OCI-LY7 (cell line): ENCODE measurements around the gene HOXA10. TPM values are rescaled to one million over a fixed set of nuclear protein-coding genes. Genes with fewer than 3 reads are reported as not detected.

Experiments used
- BruUV-seq: library from RNA; stranded (reverse); fragments of 400-500 nt; replicated peaks from 2 replicates; lab custom pipeline; 2021; lab: Mats Ljungman, UMichigan
- CTCF ChIA-PET: fragments of 300-600 bp; sonication (Branson Sonifier 250); formaldehyde crosslinking; loops from one replicate; lab custom pipeline; 2022; ENCODE audit warnings: antibody characterized with exemption; ENCODE audit not compliant: unreplicated experiment; lab: Charles Lee
- POLR2A ChIA-PET: fragments of 300-600 bp; sonication (Branson Sonifier 250); formaldehyde crosslinking; loops from one replicate; lab custom pipeline; 2022; ENCODE audit warnings: antibody characterized with exemption; lab: Charles Lee
- DNase-seq: peaks from one replicate; pipeline ENCODE4 v3.0.0-alpha.2; 2015; ENCODE audit warnings: low spot score
- H2AFZ ChIP-seq: fragments of 200-600 bp; sonication (generic), shearing (Covaris generic); 2 replicates; pipeline ENCODE4 v1.6.1; 2014; ENCODE audit warnings: mild to moderate bottlenecking, antibody characterized with exemption, low read length, moderate library complexity
- H3K27ac ChIP-seq: fragments of 200-600 bp; sonication (generic); 2 replicates; pipeline ENCODE4 v1.5.1; 2014; ENCODE audit warnings: mixed run types, low read depth, mild to moderate bottlenecking, moderate library complexity, low read length, inconsistent platforms; ENCODE audit not compliant: poor library complexity, severe bottlenecking
- H3K36me3 ChIP-seq: fragments of 200-600 bp; sonication (generic); 2 replicates; pipeline ENCODE4 v1.6.1; 2014; ENCODE audit warnings: mild to moderate bottlenecking, antibody characterized with exemption, low read length, moderate library complexity, mixed read lengths; ENCODE audit not compliant: insufficient read depth
- H3K4me1 ChIP-seq: fragments of 200-600 bp; sonication (generic); 2 replicates; pipeline ENCODE4 v1.5.1; 2014; ENCODE audit warnings: mild to moderate bottlenecking, low read length; ENCODE audit not compliant: insufficient read depth, poor library complexity, severe bottlenecking
- H3K4me2 ChIP-seq: fragments of 200-600 bp; sonication (generic); 2 replicates; pipeline ENCODE4 v1.6.1; 2014; ENCODE audit warnings: mild to moderate bottlenecking, low read length
- H3K4me3 ChIP-seq: fragments of 200-600 bp; sonication (generic); 2 replicates; pipeline ENCODE4 v1.5.1; 2014; ENCODE audit warnings: mild to moderate bottlenecking, low read depth, low read length; ENCODE audit not compliant: poor library complexity, severe bottlenecking
- H3K79me2 ChIP-seq: fragments of 200-600 bp; sonication (generic); 2 replicates; pipeline ENCODE4 v1.6.1; 2016; ENCODE audit warnings: low read depth, mild to moderate bottlenecking, low read length, moderate library complexity, mixed read lengths; ENCODE audit not compliant: insufficient read depth
- H3K9me2 ChIP-seq: fragments of 200-600 bp; sonication (generic); 2 replicates; pipeline ENCODE4 v1.6.1; 2016; ENCODE audit warnings: mild to moderate bottlenecking, low read length, mixed read lengths; ENCODE audit not compliant: insufficient read depth
- H3K9me3 ChIP-seq: fragments of 200-600 bp; sonication (generic); 2 replicates; pipeline ENCODE4 v1.6.1; 2014; ENCODE audit warnings: mild to moderate bottlenecking, mixed run types, low read length, mixed read lengths
- H4K20me1 ChIP-seq: fragments of 200-600 bp; sonication (generic); 2 replicates; pipeline ENCODE4 v1.6.1; 2014; ENCODE audit warnings: mild to moderate bottlenecking, antibody characterized with exemption, low read length, moderate library complexity, mixed read lengths; ENCODE audit not compliant: insufficient read depth
- CTCF ChIP-seq: fragments of 200-600 bp; sonication (generic); conservative IDR thresholded peaks from 2 replicates; pipeline ENCODE4 v1.5.1; 2014; ENCODE audit warnings: mild to moderate bottlenecking, antibody characterized with exemption, low read length, moderate library complexity, mixed read lengths
- EZH2phosphoT487 ChIP-seq: fragments of 200-600 bp; sonication (generic); IDR thresholded peaks from 2 replicates; pipeline ENCODE4 v1.6.1; 2018; ENCODE audit warnings: low read depth, borderline replicate concordance, mild to moderate bottlenecking, mixed run types, antibody characterized with exemption, low read length, moderate library complexity, mixed read lengths
- intact Hi-C: fragments of 100-400 bp; cut with micrococcal nuclease; formaldehyde crosslinking; loops from one replicate; pipeline ENCODE4 v1.10.0; 2022; ENCODE audit not compliant: unreplicated experiment
- microRNA-seq: library from miRNA; unstranded; fragments of <30 nt; microRNA quantifications from one replicate; pipeline ENCODE4 v1.2.0, GENCODE V29; 2022; ENCODE audit warnings: borderline replicate concordance
- small RNA-seq: library from RNA; depleted of rRNA; stranded (forward); fragments of <200 nt; gene quantifications from one replicate; pipeline ENCODE3, GENCODE V24; 2014
- total RNA-seq, 2 experiments: library from RNA; depleted of rRNA in 1 of 2; stranded (reverse); fragments of >200 nt in 1 of 2; shearing (Covaris generic) in 1 of 2; gene quantifications; 2 replicates each; pipeline ENCODE4 v1.2.3, GENCODE V29; 2014 to 2022

Gene HOXA10
- total RNA-seq, 2 experiments from 2014 or later, result not detected

- BruUV-seq, result no TSS peak
- no peak overlapping the region for H3K4me3 ChIP-seq
- no peak for TF ChIP-seq CTCF
- no peak for TF ChIP-seq EZH2phosphoT487
- no peaks in the 10 kb centered on the region for H3K4me1 ChIP-seq
- no peaks in the 10 kb centered on the region for H3K9me2 ChIP-seq
- intact Hi-C loops, result no loop called here
- DNase-seq, result no peak
- H3K4me2 ChIP-seq, result no peak overlapping the region
- no peaks in the 10 kb centered on the region for H3K79me2 ChIP-seq
- H4K20me1 ChIP-seq, result no peaks in the 10 kb centered on the region
- no peak overlapping the region for H3K27ac ChIP-seq
- H3K9me3 ChIP-seq, result no peaks in the 10 kb centered on the region
- H2AFZ ChIP-seq, result no peak overlapping the region
- CTCF ChIA-PET, result no interaction called here
- H3K36me3 ChIP-seq, result no peaks in the 10 kb centered on the region
- POLR2A ChIA-PET, result no interaction called here
Measured at GRCh38 chr7:27121684-27122076, 52.4 kb downstream of the HOXA10 start.

Small RNAs within 50 kb of the gene (microRNA-seq; reads per million reads assigned to microRNA genes)
- gene MIR196B, result not detected

Small RNAs within 50 kb of the gene (small RNA-seq; reads per million reads assigned to genes)
- gene AC004080.5, result not detected
- gene RF02140, result not detected
- gene RF02141, result not detected

Other genes with a start within 250 kb of the HOXA10 start
- 1.6 and 3.0 TPM in 2 replicates for gene HOXA1, start 78.3 kb downstream of the HOXA10 start, total RNA-seq (2014; rRNA removed; shearing (Covaris generic))
- 7.2 and 8.2 TPM in 2 replicates for gene HOXA1, start 78.3 kb downstream of the HOXA10 start, total RNA-seq (2022)
- gene HOXA2, start 71.6 kb downstream of the HOXA10 start, total RNA-seq (2014; rRNA removed; shearing (Covaris generic)), result 0.25 TPM in 1 of 2 replicates, not detected in the other
- gene HOXA2, start 71.6 kb downstream of the HOXA10 start, total RNA-seq (2022), result 0.42 TPM in 1 of 2 replicates, not detected in the other
- gene HOXA4, start 43.6 kb downstream of the HOXA10 start, total RNA-seq (2014; rRNA removed; shearing (Covaris generic)), result 0.75 TPM in 1 of 2 replicates, not detected in the other
- 1.6 and 2.0 TPM in 2 replicates for gene HOXA4, start 43.6 kb downstream of the HOXA10 start, total RNA-seq (2022)
- gene HOXA5, start 30.6 kb downstream of the HOXA10 start, total RNA-seq (2014; rRNA removed; shearing (Covaris generic)), result 3.4 and 17.5 TPM in 2 replicates
- gene HOXA5, start 30.6 kb downstream of the HOXA10 start, total RNA-seq (2022), result 7.4 and 7.9 TPM in 2 replicates
- 4.1 and 6.7 TPM in 2 replicates for gene HOXA6, start 26.5 kb downstream of the HOXA10 start, total RNA-seq (2014; rRNA removed; shearing (Covaris generic))
- 10.2 and 12.0 TPM in 2 replicates for gene HOXA6, start 26.5 kb downstream of the HOXA10 start, total RNA-seq (2022)
- 0.41 TPM in 1 of 2 replicates, not detected in the other for gene HOXA3, start 21.7 kb downstream of the HOXA10 start, total RNA-seq (2014; rRNA removed; shearing (Covaris generic))
- 2.6 and 2.7 TPM in 2 replicates for gene HOXA3, start 21.7 kb downstream of the HOXA10 start, total RNA-seq (2022)
- 4.1 and 6.0 TPM in 2 replicates for gene HOXA7, start 17.6 kb downstream of the HOXA10 start, total RNA-seq (2014; rRNA removed; shearing (Covaris generic))
- 0.42 and 1.2 TPM in 2 replicates for gene HOXA7, start 17.6 kb downstream of the HOXA10 start, total RNA-seq (2022)
- not detected in 2 replicates for gene HOXA9, start 8.8 kb downstream of the HOXA10 start, total RNA-seq (2014; rRNA removed; shearing (Covaris generic))
- gene HOXA9, start 8.8 kb downstream of the HOXA10 start, total RNA-seq (2022), result not detected in 2 replicates
- gene HOXA11, start 10.9 kb upstream of the HOXA10 start, total RNA-seq (2014; rRNA removed; shearing (Covaris generic)), result not detected in 2 replicates
- not detected in 2 replicates for gene HOXA11, start 10.9 kb upstream of the HOXA10 start, total RNA-seq (2022)
- gene HOXA13, start 25.8 kb upstream of the HOXA10 start, total RNA-seq (2014; rRNA removed; shearing (Covaris generic)), result 0.15 and 0.54 TPM in 2 replicates
- 0.18 and 0.32 TPM in 2 replicates for gene HOXA13, start 25.8 kb upstream of the HOXA10 start, total RNA-seq (2022)
- gene EVX1, start 68.5 kb upstream of the HOXA10 start, total RNA-seq (2014; rRNA removed; shearing (Covaris generic)), result not detected in 2 replicates
- not detected in 2 replicates for gene EVX1, start 68.5 kb upstream of the HOXA10 start, total RNA-seq (2022)